ENCODE data around the gene PIP5K1A. TPM values are rescaled to one million over a fixed set of nuclear protein-coding genes. Genes with fewer than 3 reads are reported as not detected.

Gene PIP5K1A
- total and polyA plus RNA-seq, 3 experiments from 2014 or later: 13.0 to 77.0 (median 76.7) TPM

GRCh38 chr1:151293093-151293492 lies 94.7 kb downstream of the PIP5K1A start:
- Mint-ChIP-seq H3K27ac (peak overlapping the region in 3 of 8 donors; percentile 52 to 81 (median 66)), H3K27me3 (no peaks in the 10 kb centered on the region), H3K4me3 (no peak overlapping the region), H3K4me1 (peaks cover 7 to 20% (median 8%) of the 10 kb centered on the region in 3 donors), H3K36me3 (peaks cover 3 to 89% (median 9%) of the 10 kb centered on the region in 3 donors), H3K9me3 (no peaks in the 10 kb centered on the region)
- ChIA-PET CTCF (interaction anchor here (1.8 to 2.1 kb wide), 2 partner anchors 9 to 11 kb away, joined by 5 to 10 read pairs; partner anchors contain the start of gene ZNF687), POLR2A (no interaction called here)
- H3K27ac ChIP-seq (ENCODE audit: low read depth, low read length): no peak overlapping the region
- H3K4me3 ChIP-seq (ENCODE audit: low read length): no peak overlapping the region
- H3K36me3 ChIP-seq (ENCODE audit: insufficient read depth, low read length): peaks cover 55% of the 10 kb centered on the region
- no peaks in the 10 kb centered on the region for H3K27me3 ChIP-seq (ENCODE audit: insufficient read depth, low read length, poor library complexity, severe bottlenecking)
- H3K4me1 ChIP-seq (ENCODE audit: insufficient read depth, low read length): no peaks in the 10 kb centered on the region
- H3K9me3 ChIP-seq (ENCODE audit: low read length): no peaks in the 10 kb centered on the region
- DNase-seq: no peak

GRCh38 chr1:151294742-151295462 lies 96.5 kb downstream of the PIP5K1A start:
- H3K27me3 Mint-ChIP-seq: no peaks in the 10 kb centered on the region
- no peak for DNase-seq
- no peak overlapping the region for H3K4me3 Mint-ChIP-seq
- peaks cover 8 to 90% (median 14%) of the 10 kb centered on the region in 3 donors for H3K36me3 Mint-ChIP-seq
- no peaks in the 10 kb centered on the region for H3K27me3 ChIP-seq (ENCODE audit: insufficient read depth, low read length, poor library complexity, severe bottlenecking)
- H3K27ac ChIP-seq (ENCODE audit: low read depth, low read length): no peak overlapping the region
- H3K9me3 ChIP-seq (ENCODE audit: low read length): no peaks in the 10 kb centered on the region
- ChIA-PET CTCF (interaction anchor here (1.3 to 2.1 kb wide), 3 partner anchors 13 to 46 kb away, joined by 4 to 14 read pairs (median 5); partner anchors contain the start of genes PSMD4 and ZNF687), POLR2A (interaction anchor here (1.3 kb wide), 1 partner anchor 12 kb away, joined by 3 read pairs; no protein-coding TSS in a partner anchor)
- no peak overlapping the region for H3K4me3 ChIP-seq (ENCODE audit: low read length)
- peaks cover 48% of the 10 kb centered on the region for H3K36me3 ChIP-seq (ENCODE audit: insufficient read depth, low read length)
- peaks cover 0 to 7% (median 0%) of the 10 kb centered on the region in 3 donors for H3K4me1 Mint-ChIP-seq
- no peaks in the 10 kb centered on the region for H3K4me1 ChIP-seq (ENCODE audit: insufficient read depth, low read length)
- peak overlapping the region in 5 of 8 donors; percentile 29 to 87 (median 60) for H3K27ac Mint-ChIP-seq
- no peaks in the 10 kb centered on the region for H3K9me3 Mint-ChIP-seq

Other genes with a start within 250 kb of the PIP5K1A start
- gene CERS2, start 223.7 kb upstream of the PIP5K1A start, total RNA-seq: 100 to 1,000 TPM; 224 to 232 TPM
- 167 TPM for gene CERS2, start 223.7 kb upstream of the PIP5K1A start, polyA plus RNA-seq
- not detected for gene ANXA9, start 216.3 kb upstream of the PIP5K1A start, total RNA-seq
- gene ANXA9, start 216.3 kb upstream of the PIP5K1A start, polyA plus RNA-seq: not detected
- gene MINDY1, start 191.7 kb upstream of the PIP5K1A start, total RNA-seq: 1 to 10 TPM; 5.7 to 6.3 TPM
- gene MINDY1, start 191.7 kb upstream of the PIP5K1A start, polyA plus RNA-seq: 1.8 TPM
- 10 to 100 TPM; 14.6 to 16.8 TPM for gene PRUNE1, start 190.1 kb upstream of the PIP5K1A start, total RNA-seq
- 49.4 TPM for gene PRUNE1, start 190.1 kb upstream of the PIP5K1A start, polyA plus RNA-seq
- 1 to 10 TPM in 1 of 2 experiments, under 1 TPM in 1; 0.75 to 1.3 TPM for gene BNIPL, start 162.0 kb upstream of the PIP5K1A start, total RNA-seq
- gene BNIPL, start 162.0 kb upstream of the PIP5K1A start, polyA plus RNA-seq: 0.08 TPM
- gene C1orf56, start 150.8 kb upstream of the PIP5K1A start, total RNA-seq: 1 to 10 TPM; 1.6 to 2.3 TPM
- gene C1orf56, start 150.8 kb upstream of the PIP5K1A start, polyA plus RNA-seq: 2.7 TPM
- 100 to 1,000 TPM; 201 to 213 TPM for gene CDC42SE1, start 138.9 kb upstream of the PIP5K1A start, total RNA-seq
- 104 TPM for gene CDC42SE1, start 138.9 kb upstream of the PIP5K1A start, polyA plus RNA-seq
- gene MLLT11, start 138.2 kb upstream of the PIP5K1A start, total RNA-seq: 1 to 10 TPM; 3.3 to 3.9 TPM
- gene MLLT11, start 138.2 kb upstream of the PIP5K1A start, polyA plus RNA-seq: 4.7 TPM
- 10 to 100 TPM; 19.2 to 19.4 TPM for gene GABPB2, start 127.8 kb upstream of the PIP5K1A start, total RNA-seq
- 16.0 TPM for gene GABPB2, start 127.8 kb upstream of the PIP5K1A start, polyA plus RNA-seq
- 1 to 10 TPM; 2.9 to 3.1 TPM for gene SEMA6C, start 51.9 kb upstream of the PIP5K1A start, total RNA-seq
- gene SEMA6C, start 51.9 kb upstream of the PIP5K1A start, polyA plus RNA-seq: 1.5 TPM
- 10 to 100 TPM; 24.6 to 25.5 TPM for gene TNFAIP8L2, start 41.9 kb upstream of the PIP5K1A start, total RNA-seq
- 22.6 TPM for gene TNFAIP8L2, start 41.9 kb upstream of the PIP5K1A start, polyA plus RNA-seq
- 1 to 10 TPM; 4.6 to 5.5 TPM for gene LYSMD1, start 32.6 kb upstream of the PIP5K1A start, total RNA-seq
- 0.54 TPM for gene LYSMD1, start 32.6 kb upstream of the PIP5K1A start, polyA plus RNA-seq
- gene SCNM1, start 32.4 kb upstream of the PIP5K1A start, total RNA-seq: 10 to 100 TPM; 86.3 to 90.9 TPM
- gene SCNM1, start 32.4 kb upstream of the PIP5K1A start, polyA plus RNA-seq: 58.4 TPM
- gene TMOD4, start 22.6 kb upstream of the PIP5K1A start, total RNA-seq: 1 to 10 TPM; 2.4 to 3.7 TPM
- gene TMOD4, start 22.6 kb upstream of the PIP5K1A start, polyA plus RNA-seq: 1.0 TPM
- gene VPS72, start 8.4 kb upstream of the PIP5K1A start, total RNA-seq: 10 to 100 TPM; 84.4 to 85.4 TPM
- 68.3 TPM for gene VPS72, start 8.4 kb upstream of the PIP5K1A start, polyA plus RNA-seq
- gene PSMD4, start 56.2 kb downstream of the PIP5K1A start, total RNA-seq: 100 to 1,000 TPM; 250 to 256 TPM
- 239 TPM for gene PSMD4, start 56.2 kb downstream of the PIP5K1A start, polyA plus RNA-seq
- gene ZNF687, start 83.7 kb downstream of the PIP5K1A start, total RNA-seq: 10 to 100 TPM; 23.8 to 26.5 TPM
- gene ZNF687, start 83.7 kb downstream of the PIP5K1A start, polyA plus RNA-seq: 1.6 TPM
- gene PI4KB, start 128.9 kb downstream of the PIP5K1A start, total RNA-seq: 10 to 100 TPM; 59.9 to 65.5 TPM
- 67.5 TPM for gene PI4KB, start 128.9 kb downstream of the PIP5K1A start, polyA plus RNA-seq
- gene RFX5, start 148.7 kb downstream of the PIP5K1A start, total RNA-seq: 10 to 100 TPM; 77.2 to 77.4 TPM
- gene RFX5, start 148.7 kb downstream of the PIP5K1A start, polyA plus RNA-seq: 38.0 TPM
- gene SELENBP1, start 174.2 kb downstream of the PIP5K1A start, total RNA-seq: not detected
- not detected for gene SELENBP1, start 174.2 kb downstream of the PIP5K1A start, polyA plus RNA-seq
- 100 to 1,000 TPM; 479 to 492 TPM for gene PSMB4, start 201.0 kb downstream of the PIP5K1A start, total RNA-seq
- gene PSMB4, start 201.0 kb downstream of the PIP5K1A start, polyA plus RNA-seq: 60.1 TPM

All from CD8-positive, alpha-beta memory T cell (primary cell).